GM18505 (cell line): Measurements from ENCODE around the gene ANAPC13.

Source experiments
- ATAC-seq: cut with Tn5 transposase; IDR thresholded peaks from one replicate; pipeline ENCODE4 v1.9.1; 2021; ENCODE audit not compliant: unreplicated experiment
- POLR2A ChIP-seq: IDR thresholded peaks from 4 replicates; pipeline ENCODE4 v1.6.1; 2011; ENCODE audit warnings: borderline replicate concordance; ENCODE audit not compliant: insufficient read depth, insufficient read length; ENCODE audit errors: extremely low read depth

The ANAPC13 gene

GRCh38 chr3:134449951-134450350 lies 35.8 kb downstream of the ANAPC13 start:
- no peak for TF ChIP-seq POLR2A
- ATAC-seq, result no peak

- ATAC-seq, result no peak
- no peak for TF ChIP-seq POLR2A
Measured at GRCh38 chr3:134449277-134449676, 36.5 kb downstream of the ANAPC13 start.

- no peak for ATAC-seq
- TF ChIP-seq POLR2A, result no peak
Measured at GRCh38 chr3:134448664-134449063, 37.1 kb downstream of the ANAPC13 start.

GRCh38 chr3:134447351-134447750 lies 38.4 kb downstream of the ANAPC13 start:
- no peak for TF ChIP-seq POLR2A

GRCh38 chr3:134446800-134447199 lies 39.0 kb downstream of the ANAPC13 start:
- TF ChIP-seq POLR2A, result no peak
- ATAC-seq, result no peak

More at GRCh38 chr3:134447351-134447750, 38.4 kb downstream of the ANAPC13 start:
- no peak for ATAC-seq

GRCh38 chr3:134445636-134446035 lies 40.1 kb downstream of the ANAPC13 start:
- no peak for ATAC-seq
- TF ChIP-seq POLR2A, result no peak

GRCh38 chr3:134445095-134445494 lies 40.7 kb downstream of the ANAPC13 start:
- ATAC-seq, result no peak
- TF ChIP-seq POLR2A, result no peak

GRCh38 chr3:134441821-134442220 lies 44.0 kb downstream of the ANAPC13 start:
- no peak for TF ChIP-seq POLR2A
- ATAC-seq, result no peak

GRCh38 chr3:134441321-134441720 lies 44.5 kb downstream of the ANAPC13 start:
- no peak for TF ChIP-seq POLR2A
- no peak for ATAC-seq

GRCh38 chr3:134437211-134437752 lies 48.5 kb downstream of the ANAPC13 start:
- TF ChIP-seq POLR2A, result no peak
- ATAC-seq, result no peak

GRCh38 chr3:134432236-134432635 lies 53.5 kb downstream of the ANAPC13 start:
- TF ChIP-seq POLR2A, result no peak
- ATAC-seq, result no peak

- no peak for TF ChIP-seq POLR2A
- ATAC-seq, result no peak
Measured at GRCh38 chr3:134430950-134431445, 54.8 kb downstream of the ANAPC13 start.

GRCh38 chr3:134430174-134430573 lies 55.6 kb downstream of the ANAPC13 start:
- no peak for ATAC-seq
- TF ChIP-seq POLR2A, result no peak

- no peak for ATAC-seq
Measured at GRCh38 chr3:134428401-134428800, 57.4 kb downstream of the ANAPC13 start.

More at GRCh38 chr3:134428401-134428800, 57.4 kb downstream of the ANAPC13 start:
- TF ChIP-seq POLR2A, result no peak
